HEK293T (cell line): ENCODE data around the gene NLRP9.

ENCODE experiments used
- BHLHE40 ChIP-seq: fragments of 450-650 bp; IDR thresholded peaks from 2 replicates; pipeline ENCODE4 v1.6.1; 2016; ENCODE audit warnings: mild to moderate bottlenecking, moderate library complexity, borderline replicate concordance
- CTBP1 ChIP-seq: fragments of 450-650 bp; IDR thresholded peaks from 2 replicates; pipeline ENCODE4 v1.6.1; 2016; ENCODE audit warnings: borderline replicate concordance
- FOXA1 ChIP-seq: fragments of 450-650 bp; IDR thresholded peaks from 2 replicates; pipeline ENCODE4 v1.6.1; 2016; ENCODE audit warnings: mild to moderate bottlenecking
- FOXM1 ChIP-seq: fragments of 450-650 bp; IDR thresholded peaks from 2 replicates; pipeline ENCODE4 v1.6.1; 2017; ENCODE audit warnings: mild to moderate bottlenecking, borderline replicate concordance
- HDGF ChIP-seq: fragments of 450-650 bp; IDR thresholded peaks from 2 replicates; pipeline ENCODE4 v1.6.1; 2017; ENCODE audit warnings: antibody characterized with exemption, borderline replicate concordance
- L3MBTL2 ChIP-seq: fragments of 450-650 bp; conservative IDR thresholded peaks from 2 replicates; pipeline ENCODE4 v1.6.1; 2016; ENCODE audit warnings: mild to moderate bottlenecking
- SP1 ChIP-seq: fragments of 450-650 bp; IDR thresholded peaks from 2 replicates; pipeline ENCODE4 v1.6.1; 2017
- SUZ12 ChIP-seq: fragments of 450-650 bp; IDR thresholded peaks from 2 replicates; pipeline ENCODE4 v1.6.1; 2016; ENCODE audit warnings: mild to moderate bottlenecking

- TF ChIP-seq HDGF (no peak), FOXM1 (no peak), L3MBTL2 (no peak), CTBP1 (no peak), FOXA1 (no peak), SP1 (no peak), SUZ12 (no peak), BHLHE40 (no peak)
These were observed 40.1 kb upstream of the NLRP9 start for GRCh38 chr19:55778331-55778730.
